IPS-NIHi7 (cell line): ENCODE results near the gene TMBIM6.
"Not testable (repeated sequence)": the region's sequence is repeated elsewhere in the genome, so short reads cannot be mapped to it uniquely, and the experiment has no call there.

ENCODE experiments used
- DNase-seq: peaks from one replicate; pipeline ENCODE4 v3.0.0; 2012; ENCODE audit warnings: mixed read lengths; ENCODE audit errors: extremely low spot score

The TMBIM6 gene, protein sequence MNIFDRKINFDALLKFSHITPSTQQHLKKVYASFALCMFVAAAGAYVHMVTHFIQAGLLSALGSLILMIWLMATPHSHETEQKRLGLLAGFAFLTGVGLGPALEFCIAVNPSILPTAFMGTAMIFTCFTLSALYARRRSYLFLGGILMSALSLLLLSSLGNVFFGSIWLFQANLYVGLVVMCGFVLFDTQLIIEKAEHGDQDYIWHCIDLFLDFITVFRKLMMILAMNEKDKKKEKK

DNA sequence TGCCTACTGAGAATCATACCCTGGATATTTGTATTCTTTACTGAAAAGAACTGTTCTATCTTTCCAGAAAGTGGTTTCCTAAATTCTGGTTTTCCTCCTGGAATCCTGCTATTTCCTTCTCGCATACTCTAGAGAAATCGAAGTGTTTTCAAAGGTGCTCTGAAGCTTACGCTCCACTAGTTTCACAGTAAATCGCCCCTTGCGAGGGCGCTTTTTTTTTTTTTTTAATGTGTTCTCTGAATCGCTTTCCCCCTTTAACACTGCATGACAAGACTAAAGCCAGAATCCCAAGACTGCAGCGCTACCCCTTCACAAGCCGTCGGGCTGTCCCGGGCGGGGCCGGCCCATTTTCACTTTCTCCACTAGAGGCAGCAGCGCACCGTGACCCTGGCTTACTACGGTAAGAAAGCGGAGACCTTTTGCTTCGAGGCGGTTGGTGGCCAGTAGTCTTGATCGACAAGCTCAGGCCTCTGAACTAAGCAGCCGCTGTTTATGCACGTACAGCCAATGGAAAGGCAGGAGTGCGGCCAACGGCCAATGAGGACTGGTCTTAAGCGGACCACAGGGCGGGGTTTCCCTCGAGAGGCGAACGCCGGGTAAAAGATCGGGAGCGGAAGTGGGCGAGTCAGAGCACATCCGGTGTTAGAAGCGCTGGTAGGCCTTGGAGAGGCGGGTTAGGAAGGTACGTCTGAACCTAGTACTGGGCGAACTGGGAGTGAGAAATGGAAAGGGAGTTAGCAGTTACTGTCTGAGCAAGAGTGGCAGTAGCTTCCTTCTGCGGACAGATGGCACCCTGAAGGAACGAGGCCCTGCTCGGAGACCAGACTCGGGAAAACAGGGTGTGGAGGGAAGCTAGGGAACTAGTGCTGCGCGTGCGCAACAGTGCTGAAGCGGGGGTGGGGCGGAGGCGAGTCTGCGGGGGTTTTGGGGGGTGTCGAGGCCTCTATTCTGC, at the start of gene TMBIM6:
Gene TMBIM6 (plus strand): TSS at position 628 of the 952 bp plus-strand sequence. CDS start 10,937 bp downstream, outside the sequence.
- DNase-seq, result peak; percentile 98

DNA sequence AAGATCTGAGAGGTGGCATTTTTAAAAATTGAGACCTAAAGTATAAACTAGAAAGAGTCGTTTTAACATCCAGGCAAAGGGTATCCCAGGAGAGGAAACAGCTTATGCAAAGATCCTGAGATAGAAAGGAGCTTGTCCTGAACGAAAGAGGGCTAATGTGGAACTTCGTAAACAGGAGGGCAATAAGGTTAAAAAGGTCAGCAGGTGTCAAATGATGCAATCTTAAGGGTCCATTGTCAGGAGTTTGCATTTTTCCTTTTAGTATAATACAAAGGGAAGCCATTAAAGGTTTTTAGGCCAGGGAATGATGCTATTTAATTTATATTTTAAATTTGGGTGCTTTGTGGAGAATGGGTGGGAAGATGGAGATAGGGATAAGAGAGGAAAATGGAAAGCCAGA, 48.5 kb upstream of the TMBIM6 start:
- no peak for DNase-seq

DNA sequence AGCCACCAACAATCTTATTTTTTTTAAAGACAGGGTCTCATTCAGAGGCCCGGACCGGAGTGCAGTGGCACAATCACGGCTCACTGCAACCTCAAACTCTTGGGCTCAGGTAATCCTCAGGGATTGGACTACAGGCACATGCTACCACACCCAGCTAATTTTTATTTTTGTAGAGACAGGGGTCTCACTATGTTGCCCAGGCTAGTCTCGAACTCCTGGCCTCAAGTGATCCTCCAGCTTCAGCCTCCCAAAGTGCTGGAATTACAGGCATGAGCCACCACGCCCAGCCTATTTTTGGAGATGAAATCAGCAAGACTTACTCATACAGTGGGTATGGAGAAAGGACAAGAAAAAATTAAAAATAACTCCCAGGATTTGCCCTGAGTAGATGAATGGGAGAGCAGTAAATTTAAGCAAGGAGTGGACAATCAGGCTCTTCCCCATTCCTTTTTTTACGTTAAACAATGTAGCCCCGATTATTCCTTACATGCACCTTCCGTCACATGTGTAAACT, 47.4 kb upstream of the TMBIM6 start:
- DNase-seq, result no peak

DNA sequence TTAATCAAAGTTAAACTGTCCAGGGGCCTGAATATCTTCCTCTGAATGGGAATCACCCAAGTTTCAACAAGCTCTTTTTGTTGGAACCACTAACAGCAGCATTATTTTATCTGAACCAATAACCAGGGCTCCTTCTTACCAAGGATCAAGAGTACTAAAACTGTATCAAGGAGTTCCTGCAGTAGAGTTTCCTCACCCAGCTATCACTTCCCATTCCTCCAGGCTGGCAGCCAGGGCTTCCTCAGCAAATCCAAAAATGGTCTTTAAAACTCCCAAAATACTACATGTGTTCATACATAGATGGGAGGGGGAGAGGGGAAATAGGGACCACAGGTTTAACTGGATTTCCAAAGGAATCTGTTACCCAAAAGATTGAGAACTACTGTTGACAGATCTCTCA, 44.6 kb upstream of the TMBIM6 start:
- no peak for DNase-seq

DNA sequence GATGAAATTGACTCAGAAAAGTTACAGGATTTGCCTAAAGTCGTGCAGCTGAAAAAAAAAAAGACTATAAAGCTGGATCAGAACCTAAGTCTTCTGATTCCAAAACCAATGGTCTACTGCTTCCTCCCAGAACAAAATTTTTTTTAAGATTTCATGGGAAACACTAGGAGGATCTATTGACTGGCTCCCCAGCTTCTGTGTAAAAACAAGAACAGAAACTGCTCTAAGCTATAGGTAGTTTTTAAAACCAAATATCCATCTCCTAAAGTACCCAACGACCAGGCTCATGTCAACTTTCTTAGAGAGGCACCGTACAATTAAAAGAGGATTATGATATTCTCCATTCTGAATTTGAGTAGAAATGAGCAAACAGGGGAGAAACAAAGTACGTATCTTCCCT, 43.5 kb upstream of the TMBIM6 start:
- DNase-seq, result no peak

DNA sequence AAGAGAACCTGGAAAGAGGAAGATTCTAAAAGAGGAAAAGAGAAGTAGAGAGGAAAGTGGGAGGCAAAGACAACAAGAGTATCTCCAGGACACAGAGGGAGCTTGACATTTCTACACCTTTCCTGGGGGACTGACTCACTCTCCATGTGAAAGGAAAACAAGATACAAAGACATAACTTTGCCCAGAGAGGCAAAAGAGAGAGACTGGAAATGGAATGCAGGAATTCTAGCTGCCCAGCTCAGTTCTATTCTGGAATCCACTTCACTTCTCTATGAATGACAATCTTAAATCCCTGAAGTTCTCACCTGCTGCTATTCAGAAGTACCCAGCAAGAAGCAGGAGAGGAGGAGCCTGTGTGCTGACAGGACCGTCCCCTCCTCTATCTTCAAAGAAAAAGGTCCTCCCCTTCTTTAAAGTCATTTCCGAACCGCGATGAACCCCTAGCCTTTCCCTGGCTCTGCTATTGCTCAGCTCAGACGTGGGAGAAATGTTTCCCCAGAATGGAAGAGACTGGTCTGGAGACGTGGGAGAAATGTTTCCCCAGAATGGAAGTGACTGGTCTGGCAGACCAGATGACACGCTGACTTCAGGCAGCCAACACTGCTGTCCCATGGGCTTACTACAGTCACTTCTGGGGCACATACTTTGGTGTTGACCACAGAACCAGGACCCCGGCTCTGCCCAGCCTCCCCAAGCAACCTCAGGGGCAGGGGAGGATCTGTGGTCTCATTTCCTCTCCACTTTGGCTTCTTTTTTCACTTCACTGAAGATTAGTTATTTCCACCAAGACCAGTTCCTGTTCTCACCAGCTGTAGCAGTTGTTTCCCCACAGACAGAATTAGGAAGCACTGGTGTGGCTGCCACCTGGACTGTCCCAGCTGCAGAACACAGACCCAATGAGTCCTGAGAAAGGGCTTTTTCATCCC, 42.5 kb upstream of the TMBIM6 start:
- peak; percentile 61 for DNase-seq

DNA sequence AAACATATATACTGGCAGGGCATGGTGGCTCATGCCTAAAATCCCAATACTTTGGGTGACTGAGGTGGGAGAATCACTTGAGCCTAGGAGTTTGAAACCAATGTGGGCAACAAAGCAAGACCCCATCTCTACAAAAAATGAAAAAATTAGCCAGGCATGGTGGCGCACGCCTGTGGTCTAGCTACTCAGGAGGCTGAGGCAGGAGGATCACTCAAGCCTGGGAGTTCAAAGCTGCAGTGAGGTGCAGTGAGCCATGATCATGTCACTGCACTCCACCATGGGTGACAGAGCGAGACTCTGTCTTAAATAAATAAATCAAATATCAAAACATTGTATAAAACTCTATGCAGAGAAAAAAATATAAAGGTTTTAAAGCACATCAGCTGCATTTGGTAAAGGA, 39.3 kb upstream of the TMBIM6 start:
- DNase-seq, result no peak

DNA sequence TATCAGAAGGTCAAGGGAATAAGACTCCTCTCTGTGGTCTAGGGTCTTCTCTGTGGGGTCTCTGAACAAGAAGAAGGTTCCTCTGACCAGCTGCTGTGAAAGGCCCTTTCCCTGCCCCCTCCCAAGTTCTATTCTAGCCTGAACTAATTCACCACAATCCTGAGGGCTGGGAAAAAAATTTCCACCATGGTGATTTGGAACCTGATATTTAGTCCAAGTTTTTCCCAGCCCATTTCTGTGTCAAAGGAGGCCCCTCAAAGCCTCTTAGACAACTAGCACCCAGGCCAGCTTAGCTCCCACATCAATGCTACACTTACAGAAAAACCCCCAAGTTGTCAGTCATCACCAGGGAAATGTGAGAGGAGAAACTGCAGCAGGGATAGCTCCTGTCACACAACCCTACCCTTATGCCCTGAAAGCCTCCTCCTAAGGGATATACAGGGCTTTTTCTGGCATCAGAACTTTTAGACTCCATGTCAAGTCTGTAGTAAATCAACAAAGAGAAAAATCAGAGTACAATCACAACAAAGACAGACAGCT, 38.6 kb upstream of the TMBIM6 start:
- no peak for DNase-seq

DNA sequence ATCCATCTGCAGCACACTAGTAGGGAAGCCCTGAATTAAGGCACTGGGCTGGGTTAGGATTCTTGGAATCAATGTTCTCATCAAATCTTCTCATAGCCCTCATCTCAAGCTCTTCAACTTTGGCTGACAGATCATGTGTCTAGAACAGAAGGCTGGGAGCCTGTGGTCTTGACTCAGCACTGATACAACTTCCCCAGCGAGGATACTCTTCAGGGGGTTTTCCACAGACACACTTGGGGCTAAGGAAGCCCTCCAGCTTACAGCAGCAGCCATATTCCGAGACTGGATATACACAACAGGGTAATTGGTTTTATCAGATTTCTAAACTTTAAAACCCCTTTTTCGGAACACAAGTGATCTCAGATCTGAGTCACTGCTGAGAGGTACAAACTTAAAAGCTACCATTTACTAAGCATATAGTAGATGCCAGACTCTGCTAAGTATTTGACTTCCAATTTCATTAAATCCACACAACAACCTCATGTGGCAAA, 37.7 kb upstream of the TMBIM6 start:
- no peak for DNase-seq

DNA sequence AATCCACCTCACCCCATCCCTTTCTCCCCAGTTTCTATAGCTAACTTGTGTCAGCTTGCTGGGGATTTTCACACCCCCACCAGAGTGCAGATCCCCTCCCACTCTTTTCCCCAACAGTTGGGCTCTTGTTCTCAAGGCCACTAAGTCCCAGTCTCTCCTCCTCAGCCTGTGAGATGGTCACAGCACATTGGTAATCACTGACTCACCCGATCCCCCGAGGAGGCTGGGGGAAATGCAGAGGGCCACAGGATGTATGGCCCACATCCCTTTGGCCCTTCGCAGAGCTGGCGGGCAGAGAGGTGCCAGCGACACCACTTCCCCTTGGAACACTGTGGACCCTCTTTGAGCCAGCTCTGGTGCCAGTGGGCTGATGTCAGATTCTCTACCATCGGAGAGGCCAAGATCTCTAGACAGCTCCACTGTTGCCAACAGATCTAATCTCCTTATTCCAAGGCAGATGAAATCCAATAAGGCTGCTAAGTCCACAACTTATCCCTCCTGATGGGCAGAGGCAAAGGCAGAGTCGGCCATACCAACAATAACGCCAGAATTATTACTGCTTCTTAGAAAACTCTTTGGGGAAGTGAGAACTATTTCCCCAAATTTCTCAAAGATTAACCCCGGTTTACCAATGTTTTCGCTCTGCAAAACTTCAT, 35.8 kb upstream of the TMBIM6 start:
- DNase-seq, result peak; percentile 52

DNA sequence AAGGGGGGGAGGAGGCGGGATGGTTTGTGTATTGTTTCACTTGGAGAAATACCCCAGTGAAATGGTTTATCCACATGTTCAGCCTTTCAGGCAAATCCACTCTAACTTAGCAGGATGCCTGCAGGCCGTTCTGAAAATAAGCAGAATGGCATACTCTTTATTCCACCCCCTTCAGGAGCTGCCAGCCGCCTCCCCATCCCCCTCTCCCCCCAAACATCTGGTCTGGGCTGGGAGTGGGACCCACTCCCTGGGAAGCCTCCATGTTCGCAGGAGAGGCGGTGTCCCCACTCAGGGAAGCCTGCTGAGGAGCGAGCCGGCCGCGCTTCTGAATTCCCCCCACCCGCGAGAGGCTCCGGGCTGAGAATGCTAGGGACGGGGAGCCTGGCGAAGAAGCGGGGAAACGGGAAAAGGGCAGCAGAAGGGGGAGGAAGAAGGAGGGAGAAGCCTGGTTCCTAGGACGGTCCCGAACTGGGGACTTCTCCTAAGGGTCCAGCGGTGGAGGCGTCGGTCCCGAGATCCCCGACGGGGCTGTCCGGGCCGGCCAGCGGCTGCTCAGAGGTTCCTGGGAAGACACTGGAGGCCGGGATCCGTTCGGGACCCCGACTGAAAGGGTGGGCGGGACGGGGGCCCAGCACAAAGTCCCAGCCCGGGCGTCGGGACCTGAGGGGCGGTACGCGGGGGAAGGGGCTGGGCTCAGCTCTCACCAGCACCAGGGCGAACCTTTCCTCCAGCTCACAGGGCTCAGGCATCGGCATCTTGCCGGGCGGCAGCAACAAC, 34.8 kb upstream of the TMBIM6 start:
- peak; percentile 51 for DNase-seq

DNA sequence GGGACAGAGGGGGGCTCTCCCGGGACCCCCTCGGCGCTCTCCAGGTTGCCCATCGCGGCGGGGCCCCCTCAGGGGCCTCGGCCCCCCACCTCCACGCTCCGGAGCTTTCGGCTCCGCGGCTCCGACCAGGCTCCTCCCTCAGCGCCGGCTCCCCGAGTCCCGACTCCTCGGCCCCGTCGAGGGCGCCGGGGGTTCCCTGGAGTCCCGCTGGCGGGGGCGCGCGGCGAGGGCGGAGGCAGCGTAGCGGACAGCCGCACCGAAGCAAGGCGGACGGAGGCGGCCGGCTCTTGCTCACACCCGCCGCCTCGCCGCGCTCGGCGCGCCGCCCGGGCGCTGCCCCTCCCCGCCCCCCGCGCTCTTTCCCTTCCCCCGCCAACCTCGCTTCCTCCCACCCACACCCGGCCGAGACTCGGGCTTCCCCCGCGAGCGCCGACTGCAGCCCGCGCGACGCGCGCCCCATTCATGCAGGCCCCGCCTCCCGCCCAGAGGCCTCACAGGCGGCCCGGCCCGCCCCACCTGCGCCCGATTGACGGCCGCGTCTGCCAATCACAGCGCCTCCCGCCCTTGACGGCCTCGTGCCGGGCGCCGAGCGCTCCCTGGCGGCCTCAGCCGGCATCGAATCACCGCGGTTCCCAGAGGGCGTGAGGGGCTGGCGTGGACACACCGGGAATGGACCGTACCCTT, 34.1 kb upstream of the TMBIM6 start, which contains the start of gene FMNL3:
Gene FMNL3 (minus strand): TSS at position 278 of the 684 bp plus-strand sequence. CDS start 225 bp downstream, at position 53.
- peak; percentile 99 for DNase-seq

DNA sequence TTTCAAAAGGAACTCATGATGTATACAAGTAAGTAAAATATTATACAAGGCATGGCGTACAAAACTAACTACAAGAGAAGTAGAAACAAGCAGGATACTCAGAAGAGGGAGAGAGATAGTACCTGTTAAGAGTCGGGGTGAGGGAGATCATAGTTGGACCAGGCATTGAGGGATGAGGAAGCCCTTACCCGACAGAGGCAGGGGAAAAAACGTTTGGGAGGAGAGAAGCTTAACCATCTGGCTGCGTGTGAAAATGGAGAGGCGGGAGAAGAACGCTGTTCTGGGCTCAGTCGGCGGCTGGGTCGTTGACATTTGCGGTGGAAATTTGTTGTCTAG, 33.6 kb upstream of the TMBIM6 start:
- DNase-seq, result no peak

DNA sequence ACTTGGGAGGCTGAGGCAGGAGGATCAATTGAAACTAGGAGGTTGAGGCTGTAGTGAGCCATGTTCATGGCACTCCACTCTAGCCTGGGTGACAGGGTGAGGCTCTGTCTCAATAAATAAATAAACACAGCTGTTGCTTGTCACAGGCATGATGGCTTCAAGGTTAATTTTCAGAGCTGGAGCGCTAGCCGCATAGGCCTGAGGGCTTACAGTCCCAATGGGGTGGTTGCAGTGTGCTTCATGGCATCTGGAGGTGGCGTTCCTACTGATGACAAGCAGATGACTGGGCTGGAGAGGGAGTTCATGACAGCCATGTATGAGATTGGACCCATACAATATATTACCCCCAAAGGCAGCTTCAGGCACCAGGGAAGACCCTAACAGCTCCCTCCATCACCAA, 32.5 kb upstream of the TMBIM6 start:
- DNase-seq, result no peak

DNA sequence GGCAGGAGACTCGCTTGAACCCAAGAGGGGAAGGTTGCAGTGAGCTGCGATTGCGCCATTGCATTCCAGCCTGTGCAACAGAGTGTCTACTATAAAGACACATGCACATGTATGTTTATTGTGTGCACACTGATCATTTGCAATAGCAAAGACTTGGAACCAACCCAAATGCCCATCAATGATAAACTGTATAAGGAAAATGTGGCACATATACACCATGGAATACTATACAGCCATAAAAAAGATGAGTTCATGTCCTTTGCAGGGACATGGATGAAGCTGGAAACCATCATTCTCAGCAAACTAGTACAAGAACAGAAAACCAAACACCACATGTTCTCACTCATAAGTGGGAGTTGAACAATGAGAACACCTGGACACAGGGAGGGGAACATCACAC, 27.4 kb upstream of the TMBIM6 start:
- not testable (repeated sequence) for DNase-seq

DNA sequence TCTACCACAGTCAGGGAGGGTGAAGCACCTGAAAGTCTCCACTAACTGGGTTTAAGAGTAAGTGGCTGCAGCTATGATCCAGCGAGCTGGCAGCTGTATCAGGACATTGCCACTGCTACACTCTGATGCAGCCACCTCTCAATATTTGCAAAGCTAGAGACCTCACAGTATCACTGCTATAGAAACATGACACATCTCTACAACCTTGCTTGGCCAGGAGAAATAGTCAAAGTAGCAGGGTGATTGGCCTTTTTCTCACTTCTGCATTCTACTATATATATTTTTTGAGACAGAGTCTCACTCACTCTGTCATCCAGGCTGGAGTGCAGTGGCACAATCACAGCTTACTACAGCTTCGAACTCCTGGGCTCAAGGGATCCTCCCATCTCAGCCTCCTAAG, 24.8 kb upstream of the TMBIM6 start:
- DNase-seq, result no peak

DNA sequence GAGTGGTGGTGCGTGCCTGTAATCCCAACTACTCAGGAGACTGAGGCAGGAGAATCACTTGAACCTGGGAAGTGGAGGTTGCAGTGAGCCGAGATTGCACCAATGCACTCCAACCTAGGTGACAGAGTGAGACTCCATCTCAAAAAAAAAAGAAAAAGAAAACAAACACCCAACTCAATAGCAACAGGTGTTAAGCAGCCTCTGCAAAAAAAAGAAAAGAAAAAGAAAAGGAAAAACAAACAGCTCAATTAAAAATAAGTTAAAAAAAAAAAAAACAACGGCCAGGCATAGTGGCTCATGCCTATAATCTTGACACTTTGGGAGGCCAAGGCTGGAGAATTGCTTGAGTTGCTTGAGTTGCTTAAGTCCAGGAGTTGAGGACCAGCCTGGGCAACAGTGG, 23.6 kb upstream of the TMBIM6 start:
- not testable (repeated sequence) for DNase-seq

DNA sequence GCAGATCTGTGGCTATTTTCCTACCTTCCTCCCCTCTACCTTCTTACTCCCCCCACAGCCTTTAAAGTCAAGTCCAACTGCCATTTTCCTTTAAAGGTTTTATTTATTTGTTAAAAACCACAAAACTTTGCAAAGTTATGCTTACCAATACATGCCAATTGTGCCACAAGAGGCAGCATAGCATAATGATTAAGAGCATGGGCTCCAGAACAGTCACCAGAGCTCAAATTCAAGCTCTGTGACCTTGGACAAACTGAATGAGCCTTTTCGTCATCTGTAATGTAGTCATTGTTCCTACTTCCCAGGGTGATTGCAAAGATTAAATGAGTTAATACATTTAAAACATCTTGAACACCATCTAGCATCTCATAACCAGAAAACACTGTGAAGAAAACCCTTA, 21.1 kb upstream of the TMBIM6 start:
- DNase-seq, result no peak

DNA sequence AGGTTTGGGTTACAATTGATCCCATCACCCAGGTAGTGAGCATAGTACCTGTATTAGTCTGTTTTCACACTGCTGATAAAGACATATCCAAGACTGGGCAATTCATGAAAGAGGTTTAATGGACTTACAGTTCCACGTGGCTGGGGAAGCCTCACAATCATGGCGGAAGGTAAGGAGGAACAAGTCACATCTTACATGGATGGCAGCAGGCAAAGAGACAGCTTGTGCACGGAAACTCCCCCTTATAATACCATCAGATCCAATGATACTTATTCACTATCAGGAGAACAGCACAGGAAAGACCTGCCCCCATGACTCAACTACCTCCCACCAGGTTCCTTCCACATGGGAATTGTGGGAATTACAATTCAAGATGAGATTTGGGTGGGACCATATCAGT, 20.0 kb upstream of the TMBIM6 start:
- not testable (repeated sequence) for DNase-seq
